ENCODE data around the gene SCAPER.

DNA sequence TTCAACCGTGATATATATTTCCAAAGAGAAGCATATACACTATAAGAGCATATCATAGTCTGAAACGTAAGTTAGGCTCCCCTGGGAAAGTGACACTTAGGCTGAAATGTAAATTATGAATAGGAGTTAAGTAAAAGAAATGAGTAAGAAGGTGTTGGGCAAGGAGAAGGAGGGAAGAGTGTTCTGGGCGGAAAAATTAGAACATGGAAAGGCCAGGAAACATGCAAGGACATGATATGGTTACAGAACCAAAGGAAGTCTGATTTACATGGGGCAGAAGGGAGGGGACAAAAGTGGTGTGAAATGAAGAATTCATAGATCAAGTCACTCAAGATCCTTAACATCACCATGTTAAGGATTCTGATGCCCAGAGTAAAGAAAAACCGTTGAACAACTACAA, 75.2 kb downstream of the SCAPER start:
- TF ChIP-seq, protein P1, sequence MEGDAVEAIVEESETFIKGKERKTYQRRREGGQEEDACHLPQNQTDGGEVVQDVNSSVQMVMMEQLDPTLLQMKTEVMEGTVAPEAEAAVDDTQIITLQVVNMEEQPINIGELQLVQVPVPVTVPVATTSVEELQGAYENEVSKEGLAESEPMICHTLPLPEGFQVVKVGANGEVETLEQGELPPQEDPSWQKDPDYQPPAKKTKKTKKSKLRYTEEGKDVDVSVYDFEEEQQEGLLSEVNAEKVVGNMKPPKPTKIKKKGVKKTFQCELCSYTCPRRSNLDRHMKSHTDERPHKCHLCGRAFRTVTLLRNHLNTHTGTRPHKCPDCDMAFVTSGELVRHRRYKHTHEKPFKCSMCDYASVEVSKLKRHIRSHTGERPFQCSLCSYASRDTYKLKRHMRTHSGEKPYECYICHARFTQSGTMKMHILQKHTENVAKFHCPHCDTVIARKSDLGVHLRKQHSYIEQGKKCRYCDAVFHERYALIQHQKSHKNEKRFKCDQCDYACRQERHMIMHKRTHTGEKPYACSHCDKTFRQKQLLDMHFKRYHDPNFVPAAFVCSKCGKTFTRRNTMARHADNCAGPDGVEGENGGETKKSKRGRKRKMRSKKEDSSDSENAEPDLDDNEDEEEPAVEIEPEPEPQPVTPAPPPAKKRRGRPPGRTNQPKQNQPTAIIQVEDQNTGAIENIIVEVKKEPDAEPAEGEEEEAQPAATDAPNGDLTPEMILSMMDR (IDR thresholded peaks at IDR 0.05) = no peak
- TF ChIP-seq, protein P2, sequence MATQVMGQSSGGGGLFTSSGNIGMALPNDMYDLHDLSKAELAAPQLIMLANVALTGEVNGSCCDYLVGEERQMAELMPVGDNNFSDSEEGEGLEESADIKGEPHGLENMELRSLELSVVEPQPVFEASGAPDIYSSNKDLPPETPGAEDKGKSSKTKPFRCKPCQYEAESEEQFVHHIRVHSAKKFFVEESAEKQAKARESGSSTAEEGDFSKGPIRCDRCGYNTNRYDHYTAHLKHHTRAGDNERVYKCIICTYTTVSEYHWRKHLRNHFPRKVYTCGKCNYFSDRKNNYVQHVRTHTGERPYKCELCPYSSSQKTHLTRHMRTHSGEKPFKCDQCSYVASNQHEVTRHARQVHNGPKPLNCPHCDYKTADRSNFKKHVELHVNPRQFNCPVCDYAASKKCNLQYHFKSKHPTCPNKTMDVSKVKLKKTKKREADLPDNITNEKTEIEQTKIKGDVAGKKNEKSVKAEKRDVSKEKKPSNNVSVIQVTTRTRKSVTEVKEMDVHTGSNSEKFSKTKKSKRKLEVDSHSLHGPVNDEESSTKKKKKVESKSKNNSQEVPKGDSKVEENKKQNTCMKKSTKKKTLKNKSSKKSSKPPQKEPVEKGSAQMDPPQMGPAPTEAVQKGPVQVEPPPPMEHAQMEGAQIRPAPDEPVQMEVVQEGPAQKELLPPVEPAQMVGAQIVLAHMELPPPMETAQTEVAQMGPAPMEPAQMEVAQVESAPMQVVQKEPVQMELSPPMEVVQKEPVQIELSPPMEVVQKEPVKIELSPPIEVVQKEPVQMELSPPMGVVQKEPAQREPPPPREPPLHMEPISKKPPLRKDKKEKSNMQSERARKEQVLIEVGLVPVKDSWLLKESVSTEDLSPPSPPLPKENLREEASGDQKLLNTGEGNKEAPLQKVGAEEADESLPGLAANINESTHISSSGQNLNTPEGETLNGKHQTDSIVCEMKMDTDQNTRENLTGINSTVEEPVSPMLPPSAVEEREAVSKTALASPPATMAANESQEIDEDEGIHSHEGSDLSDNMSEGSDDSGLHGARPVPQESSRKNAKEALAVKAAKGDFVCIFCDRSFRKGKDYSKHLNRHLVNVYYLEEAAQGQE (IDR thresholded peaks at IDR 0.05; ENCODE audit: insufficient read depth in 1 of 2, low read depth in 2 of 2, low read length in 1 of 2) = no peak
- TF ChIP-seq POLR2AphosphoS5 (IDR thresholded peaks at IDR 0.05; ENCODE audit: low read depth, low read length) (no peak), SIN3A (IDR thresholded peaks at IDR 0.05; ENCODE audit: borderline replicate concordance, insufficient read depth, low read depth, low read length) (no peak), TCF7L2 (IDR thresholded peaks at IDR 0.05; ENCODE audit: low read depth, low read length) (no peak)
